Thoracic aorta (tissue), 2 donors: Measurements from ENCODE around the gene LAMB3. TPM values are rescaled to one million over a fixed set of nuclear protein-coding genes. Genes with fewer than 3 reads are reported as not detected.

Source experiments
- ATAC-seq: fragments of 150-250 bp; one replicate; pipeline ENCODE4 v1.8.0; 2017; ENCODE audit warnings: low read depth; ENCODE audit not compliant: insufficient number of reproducible peaks, low FRiP score
- DNase-seq: peaks from one replicate; pipeline ENCODE4 v3.0.0-alpha.2; 2020; ENCODE audit warnings: low spot score
- H3K27ac ChIP-seq, 2 donors: fragments of 200-600 bp; sonication (generic); 1 replicate in 1 of 2; 2 replicates in 1 of 2; pipeline ENCODE4 v1.5.1; 2016; ENCODE audit warnings: mild to moderate bottlenecking in 2 of 2, moderate library complexity in 2 of 2
- H3K27me3 ChIP-seq: fragments of 200-600 bp; sonication (generic); replicated peaks from 2 replicates; pipeline ENCODE4 v1.6.0; 2016; ENCODE audit warnings: mild to moderate bottlenecking; ENCODE audit not compliant: insufficient read depth
- H3K36me3 ChIP-seq: fragments of 200-600 bp; sonication (generic); one replicate; pipeline ENCODE4 v1.5.1; 2016
- H3K4me1 ChIP-seq, 2 donors: fragments of 200-600 bp; sonication (generic); 1 replicate in 1 of 2; 2 replicates in 1 of 2; pipeline versions ENCODE4 v1.5.1 to v1.6.0; 2016; ENCODE audit warnings: low read depth in 2 of 2, mild to moderate bottlenecking in 1 of 2; ENCODE audit not compliant: control insufficient read depth in 1 of 2
- H3K4me3 ChIP-seq: fragments of 200-600 bp; sonication (generic); 2 replicates; pipeline ENCODE4 v1.5.1; 2016; ENCODE audit warnings: mild to moderate bottlenecking
- H3K9me3 ChIP-seq: fragments of 200-600 bp; sonication (generic); 2 replicates; pipeline ENCODE4 v1.5.1; 2016
- total RNA-seq, 2 donors: library from RNA; depleted of rRNA; stranded (reverse); fragments of >200 nt; gene quantifications; one replicate each; pipeline versions ENCODE4 v1.1.0 to v1.2.3, GENCODE V29; 2016
- TF ChIP-seq, protein P1 (sequence below): fragments of 200-600 bp; sonication (generic); IDR thresholded peaks from one replicate; pipeline ENCODE4 v1.5.1; 2019; ENCODE audit warnings: antibody characterized with exemption

Gene LAMB3
- total RNA-seq, 2 donors from 2014 or later: 3.4 to 5.1 TPM

- DNase-seq (no peak), ATAC-seq (no peak)
- H3K9me3 ChIP-seq: no peaks in the 10 kb centered on the region
- no peaks in the 10 kb centered on the region for H3K36me3 ChIP-seq
- H3K4me3 ChIP-seq: no peak overlapping the region
- no peaks in the 10 kb centered on the region for H3K27me3 ChIP-seq
- peaks cover 12 to 20% of the 10 kb centered on the region in 2 donors for H3K4me1 ChIP-seq
- TF ChIP-seq, protein P1, sequence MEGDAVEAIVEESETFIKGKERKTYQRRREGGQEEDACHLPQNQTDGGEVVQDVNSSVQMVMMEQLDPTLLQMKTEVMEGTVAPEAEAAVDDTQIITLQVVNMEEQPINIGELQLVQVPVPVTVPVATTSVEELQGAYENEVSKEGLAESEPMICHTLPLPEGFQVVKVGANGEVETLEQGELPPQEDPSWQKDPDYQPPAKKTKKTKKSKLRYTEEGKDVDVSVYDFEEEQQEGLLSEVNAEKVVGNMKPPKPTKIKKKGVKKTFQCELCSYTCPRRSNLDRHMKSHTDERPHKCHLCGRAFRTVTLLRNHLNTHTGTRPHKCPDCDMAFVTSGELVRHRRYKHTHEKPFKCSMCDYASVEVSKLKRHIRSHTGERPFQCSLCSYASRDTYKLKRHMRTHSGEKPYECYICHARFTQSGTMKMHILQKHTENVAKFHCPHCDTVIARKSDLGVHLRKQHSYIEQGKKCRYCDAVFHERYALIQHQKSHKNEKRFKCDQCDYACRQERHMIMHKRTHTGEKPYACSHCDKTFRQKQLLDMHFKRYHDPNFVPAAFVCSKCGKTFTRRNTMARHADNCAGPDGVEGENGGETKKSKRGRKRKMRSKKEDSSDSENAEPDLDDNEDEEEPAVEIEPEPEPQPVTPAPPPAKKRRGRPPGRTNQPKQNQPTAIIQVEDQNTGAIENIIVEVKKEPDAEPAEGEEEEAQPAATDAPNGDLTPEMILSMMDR: no peak
- no peak overlapping the region for H3K27ac ChIP-seq
Observed at GRCh38 chr1:209627027-209627731, 25.0 kb downstream of the LAMB3 start.

DNA sequence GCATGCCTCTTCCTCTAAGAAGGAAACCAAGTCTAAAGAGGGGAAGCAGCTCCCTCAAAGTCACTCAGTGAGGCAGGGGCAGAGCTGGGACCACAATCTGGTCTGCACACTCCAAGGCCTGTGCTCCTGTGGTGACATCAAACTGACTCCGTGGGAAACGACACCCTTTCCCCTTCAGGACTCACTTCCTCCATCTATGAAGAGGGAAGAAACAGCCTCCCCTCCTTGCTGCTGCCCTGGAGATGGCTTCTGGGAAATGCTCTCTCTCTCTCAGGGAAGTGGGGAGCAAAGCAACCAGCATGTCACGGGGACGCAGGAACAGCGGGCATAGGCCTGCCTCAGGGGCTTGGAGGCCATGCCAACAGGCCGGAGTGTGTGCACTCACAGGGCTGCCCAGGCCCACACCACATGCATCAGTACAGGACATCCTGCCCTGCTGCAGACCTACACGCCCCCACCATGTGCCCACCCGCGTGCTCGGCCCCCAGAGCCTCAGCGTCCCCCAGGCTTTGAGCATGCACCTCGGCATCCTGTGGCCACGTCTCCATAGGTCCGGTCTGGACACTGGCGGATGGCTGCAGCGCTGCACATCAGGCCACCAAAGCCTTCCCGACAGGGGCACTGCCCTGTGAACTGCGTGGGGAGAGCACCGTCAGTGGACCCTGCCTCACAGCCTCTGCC lies 25.7 kb downstream of the LAMB3 start:
- TF ChIP-seq, protein P1: no peak
- Histone ChIP-seq H3K27ac (no peak overlapping the region), H3K27me3 (no peaks in the 10 kb centered on the region), H3K4me3 (no peak overlapping the region), H3K36me3 (no peaks in the 10 kb centered on the region), H3K9me3 (no peaks in the 10 kb centered on the region), H3K4me1 (peaks cover 12 to 20% of the 10 kb centered on the region in 2 donors)
- DNase-seq (no peak), ATAC-seq (no peak)

- ATAC-seq: no peak
- no peak overlapping the region for H3K27ac ChIP-seq
- H3K4me3 ChIP-seq: no peak overlapping the region
- no peak for DNase-seq
- TF ChIP-seq, protein P1: no peak
- no peaks in the 10 kb centered on the region for H3K9me3 ChIP-seq
- H3K4me1 ChIP-seq: peaks cover 12 to 20% of the 10 kb centered on the region in 2 donors
- H3K27me3 ChIP-seq: no peaks in the 10 kb centered on the region
- no peaks in the 10 kb centered on the region for H3K36me3 ChIP-seq
Observed at GRCh38 chr1:209625791-209626285, 26.4 kb downstream of the LAMB3 start.

- Histone ChIP-seq H3K4me1 (peaks cover 12 to 20% of the 10 kb centered on the region in 2 donors), H3K36me3 (no peaks in the 10 kb centered on the region), H3K4me3 (no peak overlapping the region), H3K27ac (no peak overlapping the region), H3K9me3 (no peaks in the 10 kb centered on the region), H3K27me3 (no peaks in the 10 kb centered on the region)
- TF ChIP-seq, protein P1: no peak
- ATAC-seq: no peak
- no peak for DNase-seq
Observed at GRCh38 chr1:209624558-209625549, 27.4 kb downstream of the LAMB3 start.
